SK-N-SH (cell line): ENCODE data around the gene OSBPL10. TPM values are rescaled to one million over a fixed set of nuclear protein-coding genes. Genes with fewer than 3 reads are reported as not detected.
A peak's percentile ranks its signal among the peaks of the same experiment; 100 is the strongest.

ENCODE experiments used
- CTCF ChIA-PET: fragments of 300-600, 350-600 bp; formaldehyde crosslinking; extraction: SDS; loops from one replicate; lab custom pipeline; 2021; lab: Yijun Ruan, JAX
- POLR2A ChIA-PET: fragments of 350-600 bp; sonication (Branson Sonifier 250); formaldehyde crosslinking; extraction: SDS; loops from one replicate; lab custom pipeline; 2020; ENCODE audit warnings: antibody characterized with exemption, inconsistent platforms; lab: Yijun Ruan, JAX
- DNase-seq: peaks from one replicate; pipeline ENCODE4 v3.0.0; 2012
- H2AFZ ChIP-seq: fragments of 200-600 bp; sonication (generic); 2 replicates; pipeline ENCODE4 v1.8.1; 2016; ENCODE audit warnings: antibody characterized with exemption, mild to moderate bottlenecking, low read depth
- H3F3A ChIP-seq: fragments of 200-600 bp; sonication (generic); replicated peaks from 2 replicates; pipeline ENCODE3; 2016; ENCODE audit warnings: antibody characterized with exemption, mild to moderate bottlenecking; ENCODE audit not compliant: insufficient read depth
- H3K27ac ChIP-seq, 2 experiments: fragments of 200-500 bp in 1 of 2; fragments of 200-600 bp in 1 of 2; sonication (Bioruptor generic) in 1 of 2; sonication (generic), shearing (Covaris generic) in 1 of 2; 2 replicates each; pipeline versions ENCODE4 v1.5.1 to v1.6.1; 2014 to 2016; ENCODE audit warnings: low read depth in 2 of 2, inconsistent platforms in 1 of 2, low read length in 1 of 2, mild to moderate bottlenecking in 1 of 2, mixed read lengths in 1 of 2
- H3K27me3 ChIP-seq: fragments of 200-600 bp; sonication (generic), shearing (Covaris generic); 2 replicates; pipeline ENCODE4 v1.6.1; 2016; ENCODE audit warnings: mixed run types; ENCODE audit not compliant: insufficient read depth
- H3K36me3 ChIP-seq, 2 experiments: fragments of 200-500 bp in 1 of 2; fragments of 200-600 bp in 1 of 2; sonication (Bioruptor generic) in 1 of 2; sonication (generic) in 1 of 2; replicated peaks in 1 of 2; 2 replicates each; pipeline versions ENCODE3 to v1.5.1; 2014 to 2016; ENCODE audit warnings: low read length in 1 of 2, mild to moderate bottlenecking in 1 of 2; ENCODE audit not compliant: insufficient read depth in 2 of 2, control insufficient read depth in 1 of 2
- H3K4me1 ChIP-seq, 2 experiments: fragments of 200-500 bp in 1 of 2; fragments of 200-600 bp in 1 of 2; sonication (Bioruptor generic) in 1 of 2; sonication (generic), shearing (Covaris generic) in 1 of 2; 2 replicates each; pipeline versions ENCODE4 v1.5.1 to v1.6.1; 2014 to 2016; ENCODE audit warnings: low read depth in 1 of 2, low read length in 1 of 2, mixed run types in 1 of 2; ENCODE audit not compliant: insufficient read depth in 2 of 2, control insufficient read depth in 1 of 2
- H3K4me2 ChIP-seq: fragments of 200-600 bp; sonication (generic), shearing (Covaris generic); 2 replicates; pipeline ENCODE4 v1.6.1; 2017; ENCODE audit warnings: mixed run types
- H3K4me3 ChIP-seq, 2 experiments: fragments of 200-500 bp in 1 of 2; fragments of 200-600 bp in 1 of 2; sonication (Bioruptor generic) in 1 of 2; sonication (generic), shearing (Covaris generic) in 1 of 2; 2 replicates each; pipeline versions ENCODE4 v1.5.1 to v1.8.1; 2014 to 2016; ENCODE audit warnings: low read depth in 2 of 2, inconsistent platforms in 1 of 2, low read length in 1 of 2, mild to moderate bottlenecking in 1 of 2, mixed read lengths in 1 of 2, moderate library complexity in 1 of 2
- H3K79me2 ChIP-seq: fragments of 200-600 bp; sonication (generic); 2 replicates; pipeline ENCODE4 v1.8.1; 2017; ENCODE audit warnings: mild to moderate bottlenecking; ENCODE audit not compliant: insufficient read depth
- H3K9ac ChIP-seq: fragments of 200-600 bp; sonication (generic); 2 replicates; pipeline ENCODE4 v1.6.1; 2017; ENCODE audit warnings: mixed run types
- H3K9me2 ChIP-seq: fragments of 200-600 bp; sonication (generic); 2 replicates; pipeline ENCODE4 v1.6.1; 2017; ENCODE audit warnings: mixed run types
- H3K9me3 ChIP-seq: fragments of 200-600 bp; sonication (generic); 2 replicates; pipeline ENCODE4 v1.6.1; 2017; ENCODE audit warnings: mixed run types, mild to moderate bottlenecking, moderate library complexity
- H4K20me1 ChIP-seq: fragments of 200-600 bp; sonication (generic); 2 replicates; pipeline ENCODE4 v1.6.1; 2017; ENCODE audit warnings: mild to moderate bottlenecking, mixed run types; ENCODE audit not compliant: insufficient read depth
- CHD2 ChIP-seq: fragments of 150-350 bp; IDR thresholded peaks from 2 replicates; pipeline ENCODE4 v1.6.1; 2018; ENCODE audit warnings: low read length; ENCODE audit not compliant: partially characterized antibody
- EP300 ChIP-seq, 2 experiments: IDR thresholded peaks; 2 replicates each; pipeline versions ENCODE4 v1.4.0 to v1.6.1; 2012; ENCODE audit warnings: borderline replicate concordance in 1 of 2, low read depth in 1 of 2, low read length in 1 of 2
- EZH2phosphoT487 ChIP-seq: fragments of 200-600 bp; sonication (generic); IDR thresholded peaks from 2 replicates; pipeline ENCODE4 v1.6.1; 2017; ENCODE audit warnings: low read depth, mixed run types, mild to moderate bottlenecking, antibody characterized with exemption, moderate library complexity, borderline replicate concordance
- FOSL2 ChIP-seq: IDR thresholded peaks from 2 replicates; pipeline ENCODE4 v1.4.0; 2012; ENCODE audit warnings: low read depth, mild to moderate bottlenecking, moderate library complexity, borderline replicate concordance
- FOXM1 ChIP-seq: IDR thresholded peaks from 2 replicates; pipeline ENCODE4 v1.4.0; 2012; ENCODE audit warnings: low read depth, mild to moderate bottlenecking
- GATA2 ChIP-seq: sonication (generic); formaldehyde crosslinking; IDR thresholded peaks from 2 replicates; pipeline ENCODE4 v1.5.0; 2020; ENCODE audit warnings: mild to moderate bottlenecking, missing genetic modification reagents
- NFIC ChIP-seq: IDR thresholded peaks from 2 replicates; pipeline ENCODE4 v1.4.0; 2012; ENCODE audit warnings: borderline replicate concordance
- RAD21 ChIP-seq: IDR thresholded peaks from 2 replicates; pipeline ENCODE4 v1.6.1; 2012; ENCODE audit warnings: mild to moderate bottlenecking, low read length
- RCOR1 ChIP-seq: fragments of 150-350 bp; IDR thresholded peaks from 2 replicates; pipeline ENCODE4 v1.6.1; 2017; ENCODE audit warnings: antibody characterized with exemption, low read length
- RFX5 ChIP-seq: IDR thresholded peaks from 2 replicates; pipeline ENCODE4 v1.6.1; 2012; ENCODE audit warnings: mild to moderate bottlenecking, improper control_type of control experiment, low read length
- RXRA ChIP-seq: IDR thresholded peaks from 2 replicates; pipeline ENCODE4 v1.4.0; 2012; ENCODE audit warnings: low read depth, mild to moderate bottlenecking, borderline replicate concordance
- USF1 ChIP-seq: IDR thresholded peaks from 2 replicates; pipeline ENCODE4 v1.4.0; 2012; ENCODE audit warnings: low read depth, borderline replicate concordance
- WGBS: methylation state at CpG from one replicate; pipeline ENCODE4 v1.1.6; 2017; ENCODE audit warnings: low lambda C conversion rate; 5-methylcytosine and 5-hydroxymethylcytosine counted together
- polyA plus RNA-seq, 3 experiments: library from polyadenylated mRNA; depleted of rRNA; stranded (reverse); fragments of >200 nt; gene quantifications; 2 replicates each; pipeline ENCODE4 v1.2.3, GENCODE V29; 2012
- TF ChIP-seq, protein P1 (sequence below): fragments of 150-350 bp; IDR thresholded peaks from 2 replicates; pipeline ENCODE4 v1.6.1; 2017; ENCODE audit warnings: antibody characterized with exemption, low read length, low read depth, borderline replicate concordance

The OSBPL10 gene
- polyA plus RNA-seq, 1 of the 3 experiments (the other 2 are of a cell fraction) = 0.12 TPM

- TF ChIP-seq FOXM1 (no peak), RAD21 (no peak), GATA2 (CRISPR knock-in tag) (peak; percentile 67; the same call in 1 of the 2 replicates), CHD2 (no peak), NFIC (no peak), RXRA (no peak), RFX5 (no peak), RCOR1 (peak; percentile 38; the same call in 1 of the 2 replicates), USF1 (no peak), EP300 (IDR thresholded peaks at IDR 0.05; ENCODE audit: borderline replicate concordance in 1 of 2, low read depth in 1 of 2, low read length in 1 of 2) (peak in 1 of 2 experiments; percentile 47; a peak in 1 of 4 replicates), FOSL2 (no peak)
- TF ChIP-seq, protein P1, sequence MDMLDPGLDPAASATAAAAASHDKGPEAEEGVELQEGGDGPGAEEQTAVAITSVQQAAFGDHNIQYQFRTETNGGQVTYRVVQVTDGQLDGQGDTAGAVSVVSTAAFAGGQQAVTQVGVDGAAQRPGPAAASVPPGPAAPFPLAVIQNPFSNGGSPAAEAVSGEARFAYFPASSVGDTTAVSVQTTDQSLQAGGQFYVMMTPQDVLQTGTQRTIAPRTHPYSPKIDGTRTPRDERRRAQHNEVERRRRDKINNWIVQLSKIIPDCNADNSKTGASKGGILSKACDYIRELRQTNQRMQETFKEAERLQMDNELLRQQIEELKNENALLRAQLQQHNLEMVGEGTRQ = no peak
- Histone ChIP-seq H3K9me2 (no peaks in the 10 kb centered on the region), H3K4me1 (peaks cover 0 to 11% of the 10 kb centered on the region in 2 experiments; a peak in 2 of 4 replicates), H3K4me2 (no peak overlapping the region), H3K79me2 (no peaks in the 10 kb centered on the region), H4K20me1 (no peaks in the 10 kb centered on the region), H2AFZ (no peak overlapping the region), H3K27ac (peak overlapping the region in 1 of 2 experiments; percentile 16; a peak in 1 of 4 replicates), H3F3A (no peaks in the 10 kb centered on the region), H3K36me3 (no peaks in the 10 kb centered on the region), H3K27me3 (no peaks in the 10 kb centered on the region), H3K9me3 (no peaks in the 10 kb centered on the region), H3K4me3 (no peak overlapping the region), H3K9ac (no peak overlapping the region)
- ChIA-PET CTCF (interaction anchor here (0.6 to 2.3 kb wide), 4 partner anchors 12 to 144 kb away, joined by 3 to 7 read pairs (median 4); no protein-coding TSS in a partner anchor), POLR2A (no interaction called here)
- WGBS = 27% methylated on average over 6 of the region's 6 CpGs
- peak; percentile 7 for DNase-seq
Measured at GRCh38 chr3:31754575-31755278, 226.3 kb downstream of the OSBPL10 start.

GRCh38 chr3:31753050-31753425 lies 228.0 kb downstream of the OSBPL10 start:
- no peaks in the 10 kb centered on the region for H3K36me3 ChIP-seq
- no peaks in the 10 kb centered on the region for H3K79me2 ChIP-seq
- no peaks in the 10 kb centered on the region for H4K20me1 ChIP-seq
- H3K27me3 ChIP-seq = no peaks in the 10 kb centered on the region
- peaks cover 0 to 17% of the 10 kb centered on the region in 2 experiments; a peak in 2 of 4 replicates for H3K4me1 ChIP-seq
- no peak overlapping the region for H3K27ac ChIP-seq
- CTCF ChIA-PET = interaction anchor here (0.8 to 2.9 kb wide), 4 partner anchors 9 to 142 kb away, joined by 3 to 14 read pairs (median 4); no protein-coding TSS in a partner anchor
- POLR2A ChIA-PET = no interaction called here
- TF ChIP-seq RAD21 (no peak), EZH2phosphoT487 (no peak), RCOR1 (no peak)
- no peaks in the 10 kb centered on the region for H3K9me2 ChIP-seq
- no peaks in the 10 kb centered on the region for H3F3A ChIP-seq
- no peaks in the 10 kb centered on the region for H3K9me3 ChIP-seq
- H3K9ac ChIP-seq = no peak overlapping the region
- DNase-seq = no peak
- no peak overlapping the region for H3K4me2 ChIP-seq
- 65% methylated on average over 7 of the region's 7 CpGs for WGBS
- no peak overlapping the region for H3K4me3 ChIP-seq
- no peak overlapping the region for H2AFZ ChIP-seq
